Germinal center (tissue), 1 donor: ENCODE results near the gene PMM2.
"Not testable (repeated sequence)": the region's sequence is repeated elsewhere in the genome, so short reads cannot be mapped to it uniquely, and the experiment has no call there.

Experiments used
- DNase-seq: peaks from one replicate; pipeline ENCODE4 v3.0.0; 2012; ENCODE audit warnings: mixed read lengths, low spot score

PMM2 gene

GRCh38 chr16:8797364-8798173, at the start of gene PMM2, which contains the start of gene TMEM186:
PMM2 (plus strand) TSS chr16:8797839; CDS start chr16:8797883, 44 bp downstream.
TMEM186 (minus strand) TSS chr16:8797639; CDS start chr16:8797614, 25 bp downstream.
- DNase-seq, result peak; percentile 97

DNA sequence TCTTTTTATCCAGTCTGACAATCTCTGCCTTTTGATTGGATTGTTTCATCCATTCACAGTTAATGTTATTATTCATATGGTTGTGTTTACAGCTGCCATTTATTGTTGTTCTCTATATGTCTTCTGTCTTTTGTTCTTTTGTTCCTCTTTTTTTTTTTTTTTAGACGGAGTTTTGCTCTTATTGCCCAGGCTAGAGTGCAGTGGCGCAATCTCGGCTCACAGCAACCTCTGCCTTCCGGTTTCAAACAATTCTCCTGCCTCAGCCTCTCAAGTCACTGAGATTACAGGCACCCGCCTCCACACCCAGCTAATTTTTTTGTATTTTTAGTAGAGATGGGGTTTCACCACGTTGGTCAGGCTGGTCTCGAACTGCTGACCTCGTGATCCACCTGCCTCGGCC, 48.7 kb upstream of the PMM2 start:
- DNase-seq, result not testable (repeated sequence)

DNA sequence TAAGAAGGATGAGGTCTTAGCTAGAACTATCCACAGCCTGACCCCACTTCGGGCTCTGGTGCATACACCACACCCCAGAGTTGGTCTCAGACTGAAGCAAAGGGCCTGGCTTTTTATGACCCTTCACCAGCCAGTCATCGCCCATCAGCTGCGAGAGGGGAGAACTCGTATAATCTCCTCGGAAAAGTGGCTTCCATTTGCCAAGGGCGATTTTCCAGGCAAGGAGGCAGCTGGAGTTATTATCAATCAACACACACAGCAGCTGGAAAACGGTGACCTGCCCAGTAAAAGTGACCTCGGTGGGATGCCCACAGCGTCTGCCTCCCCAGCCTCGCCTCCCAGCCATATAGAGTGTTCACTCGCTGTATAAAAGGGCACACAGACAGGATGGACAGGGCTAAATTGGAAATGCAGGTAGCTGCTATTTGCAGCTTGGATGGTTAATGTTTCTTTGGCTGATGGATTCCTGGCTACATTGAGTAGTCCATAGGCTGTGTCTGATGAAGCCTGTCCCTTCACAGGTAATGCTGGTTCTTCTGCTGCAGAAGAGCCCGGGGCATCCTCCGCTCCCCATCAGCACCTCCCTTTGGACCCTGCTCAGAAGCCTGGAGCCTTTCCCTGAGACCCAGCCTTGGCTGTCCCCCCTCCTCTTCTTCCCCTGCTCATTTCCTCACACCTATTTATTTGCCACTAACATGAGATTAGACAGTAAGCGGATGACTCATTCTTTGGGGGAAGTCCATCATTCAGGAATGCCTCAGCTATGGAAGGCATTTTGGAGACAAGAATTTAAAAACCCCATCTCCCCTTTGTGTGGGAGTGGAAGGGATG, 45.9 kb upstream of the PMM2 start:
- no peak for DNase-seq

GRCh38 chr16:8752706-8753105, 44.9 kb upstream of the PMM2 start:
- DNase-seq, result no peak

GRCh38 chr16:8753416-8754054, 44.1 kb upstream of the PMM2 start:
- DNase-seq, result no peak

DNA sequence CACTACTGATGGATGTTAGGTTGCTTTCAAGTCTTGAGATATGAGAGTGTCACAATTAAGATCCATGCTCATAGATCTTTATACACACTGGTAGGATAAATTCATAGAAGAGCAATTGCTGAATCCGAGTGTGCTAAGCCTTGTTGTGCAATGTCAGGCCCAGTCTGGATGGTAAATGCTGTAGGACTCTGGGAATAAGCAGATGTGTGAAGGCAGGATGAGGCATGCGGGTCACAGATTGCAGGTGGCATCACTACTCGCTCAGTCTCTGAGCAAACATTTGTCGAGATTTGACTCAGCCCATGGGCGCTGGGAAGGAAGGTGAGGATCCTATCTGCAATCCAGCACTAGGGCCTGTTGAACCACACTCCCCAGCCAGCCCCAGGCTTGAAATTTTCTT, 40.9 kb upstream of the PMM2 start:
- no peak for DNase-seq

GRCh38 chr16:8758022-8758421, 39.6 kb upstream of the PMM2 start:
- DNase-seq, result no peak

DNA sequence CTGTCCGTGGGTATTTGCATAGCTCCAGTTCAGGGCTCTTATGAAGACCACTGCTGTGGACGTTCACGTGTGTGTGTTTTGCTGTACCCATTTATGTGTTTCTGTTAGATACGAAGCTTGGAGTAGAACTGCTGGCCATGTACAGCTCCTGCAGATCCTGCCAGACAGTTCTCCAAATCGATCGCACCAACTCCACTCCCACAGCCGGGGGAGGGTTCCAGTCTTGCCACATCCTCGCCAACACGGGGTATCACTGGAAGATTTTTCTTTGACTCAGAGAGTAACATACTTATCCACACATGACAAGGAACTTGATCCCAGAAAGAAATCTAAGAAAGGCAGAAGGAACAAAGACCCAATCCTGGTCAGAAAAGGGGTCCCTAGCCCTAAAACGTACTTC, 37.6 kb upstream of the PMM2 start:
- DNase-seq, result no peak

GRCh38 chr16:8761078-8761477, 36.6 kb upstream of the PMM2 start:
- DNase-seq, result no peak

DNA sequence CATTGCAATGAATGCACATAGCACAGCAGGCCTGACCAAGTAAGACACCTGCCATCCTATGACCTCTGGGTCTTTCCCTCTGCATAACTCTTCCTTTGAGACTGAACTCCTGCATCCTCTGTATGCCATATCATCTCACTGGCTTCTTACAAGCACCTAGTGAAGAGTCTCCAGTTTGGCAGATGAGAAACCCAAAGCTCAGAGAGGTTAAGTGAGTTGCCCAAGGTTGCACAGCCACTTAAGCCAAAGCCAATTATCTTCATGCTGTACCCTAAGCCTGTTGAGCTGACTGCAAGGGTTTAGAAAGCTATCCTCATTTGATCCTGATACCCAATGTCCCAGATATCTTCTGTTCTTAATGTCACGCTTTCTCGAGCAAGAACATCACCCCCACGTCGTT, 35.4 kb upstream of the PMM2 start:
- DNase-seq, result no peak

- DNase-seq, result no peak
Measured at GRCh38 chr16:8763083-8763482, 34.6 kb upstream of the PMM2 start.

DNA sequence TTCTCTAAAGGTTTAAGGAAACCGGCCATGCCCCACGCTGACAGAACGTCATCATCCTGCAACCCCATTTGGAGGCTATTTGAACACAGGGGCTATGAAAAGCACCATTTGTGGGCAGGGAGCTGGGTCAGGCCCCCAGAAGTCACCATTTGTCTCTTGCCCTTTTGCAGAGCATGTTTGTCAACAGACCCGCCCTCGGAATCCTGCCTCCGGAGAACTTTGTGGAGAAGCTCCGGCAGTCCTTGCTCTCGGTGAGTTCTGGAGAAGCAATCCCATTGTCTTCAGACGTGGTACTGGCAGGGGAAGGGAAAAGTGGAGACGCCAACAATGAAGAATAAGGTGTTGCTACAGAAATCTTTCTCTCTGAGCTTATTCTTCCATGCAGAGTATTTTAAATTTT, 33.7 kb upstream of the PMM2 start:
- no peak for DNase-seq

DNA sequence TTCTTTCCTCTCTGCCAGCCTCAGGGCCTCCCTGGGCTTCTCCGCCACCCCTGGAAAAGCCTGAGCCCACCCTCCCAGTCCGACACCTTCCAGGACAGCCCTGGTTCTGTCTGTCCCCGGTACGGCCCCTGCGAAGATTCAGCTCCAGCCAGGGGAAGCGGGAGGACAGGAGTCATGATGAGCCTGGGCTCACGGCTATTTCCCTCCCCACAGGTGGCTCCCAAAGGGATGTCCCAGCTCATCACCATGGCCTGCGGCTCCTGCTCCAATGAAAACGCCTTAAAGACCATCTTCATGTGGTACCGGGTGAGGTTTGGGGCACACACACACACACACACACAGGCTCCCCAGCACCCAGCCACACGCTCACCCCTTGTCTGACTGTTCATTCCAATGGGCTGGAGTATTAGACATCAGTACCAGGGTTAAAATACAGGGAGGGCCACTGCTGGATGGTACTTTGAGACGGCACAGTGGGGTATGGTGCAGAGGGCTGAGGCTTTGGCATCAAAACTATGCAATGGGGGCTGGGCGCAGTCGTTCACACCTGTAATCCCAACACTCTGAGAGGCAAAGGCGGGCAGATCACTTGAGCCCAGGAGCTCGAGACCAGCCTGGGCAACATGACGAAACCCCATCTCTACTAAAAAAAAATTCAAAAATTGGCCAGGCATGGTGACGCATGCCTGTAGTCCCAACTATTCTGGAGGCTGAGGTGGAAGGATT, 33.0 kb upstream of the PMM2 start:
- DNase-seq, result no peak

DNA sequence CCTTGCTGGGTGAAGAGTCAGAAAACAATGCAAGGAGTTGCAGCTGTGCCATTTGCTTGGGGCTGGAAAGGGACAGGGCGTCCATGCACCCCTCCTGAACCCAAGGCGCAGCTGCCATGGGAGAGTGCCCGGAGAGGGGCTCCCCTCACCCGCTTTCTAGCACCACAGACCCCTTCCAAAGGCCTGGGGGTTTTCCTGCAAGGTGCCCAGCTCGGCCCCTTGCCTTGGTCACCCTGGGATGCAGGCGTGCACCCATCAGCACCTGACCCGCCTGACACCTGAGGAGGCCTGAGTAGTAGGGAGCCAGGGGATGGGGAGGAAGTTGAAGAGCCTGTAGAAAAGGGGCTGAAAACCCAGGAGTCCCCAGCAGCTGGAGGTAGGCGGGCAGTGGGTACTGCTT, 30.5 kb upstream of the PMM2 start:
- DNase-seq, result no peak

GRCh38 chr16:8768283-8768682, 29.4 kb upstream of the PMM2 start:
- DNase-seq, result no peak

- no peak for DNase-seq
Measured at GRCh38 chr16:8768692-8769091, 28.9 kb upstream of the PMM2 start.

GRCh38 chr16:8773537-8773936, 24.1 kb upstream of the PMM2 start:
- DNase-seq, result no peak

GRCh38 chr16:8774208-8774607, 23.4 kb upstream of the PMM2 start:
- DNase-seq, result no peak

DNA sequence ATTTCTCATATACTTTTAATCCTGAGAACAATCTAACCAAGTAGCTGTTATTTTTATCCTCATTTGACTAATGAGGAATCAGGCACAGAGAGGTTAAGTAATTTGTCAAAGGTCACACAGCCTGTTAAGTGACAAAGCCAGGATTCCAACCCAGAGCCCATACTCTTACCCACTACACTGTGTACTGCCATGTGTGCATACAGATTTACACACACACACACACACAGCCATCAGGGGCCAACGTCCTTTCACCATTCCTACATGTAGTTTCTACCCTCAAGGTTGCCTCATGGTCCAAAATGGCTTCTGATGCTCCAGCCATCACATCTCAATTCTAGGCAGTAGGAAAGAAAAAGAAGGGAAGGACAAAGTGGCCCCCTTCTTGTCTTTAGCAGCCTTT, 22.3 kb upstream of the PMM2 start:
- no peak for DNase-seq

DNA sequence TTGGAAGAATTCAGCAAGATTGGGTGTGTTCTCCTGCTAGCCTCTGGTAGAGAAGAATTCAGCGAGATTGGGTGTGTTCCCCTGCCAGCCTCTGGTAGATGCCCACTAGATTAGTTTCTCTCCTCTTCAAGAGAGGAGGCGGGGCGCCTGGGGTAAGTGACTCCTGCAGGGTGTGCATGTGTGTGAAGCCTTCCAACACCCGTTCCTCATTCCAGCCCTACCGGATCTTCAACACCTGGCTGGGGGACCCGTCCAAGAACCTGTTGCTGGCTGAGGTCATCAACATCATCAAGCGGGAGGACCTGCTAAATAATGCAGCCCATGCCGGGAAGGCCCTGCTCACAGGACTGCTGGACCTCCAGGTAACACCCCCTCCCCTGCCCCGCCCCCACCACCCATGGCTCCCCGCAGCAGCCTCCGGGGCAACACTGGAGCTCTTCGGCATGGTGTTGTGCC, 21.5 kb upstream of the PMM2 start:
- DNase-seq, result no peak

- no peak for DNase-seq
Measured at GRCh38 chr16:8777217-8777616, 20.4 kb upstream of the PMM2 start.

DNA sequence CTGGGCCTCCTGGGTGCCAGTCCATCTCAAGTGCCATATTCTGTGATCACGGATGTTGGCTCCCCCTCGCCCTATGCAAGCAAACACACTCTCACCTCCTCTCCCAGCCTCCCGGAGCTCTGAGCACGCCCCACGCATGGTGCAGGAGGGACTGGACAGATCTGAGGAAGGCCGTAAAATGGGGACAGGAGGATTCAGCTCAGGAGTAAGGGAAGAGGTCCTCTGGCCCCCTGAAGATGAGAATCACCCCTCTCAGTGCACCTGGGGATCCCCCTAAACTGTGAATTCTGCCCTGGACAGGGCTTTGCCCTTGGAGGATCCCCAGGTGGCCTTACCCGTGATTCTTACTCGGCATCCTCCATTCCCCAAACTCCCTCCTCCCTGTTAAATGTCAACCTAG, 15.8 kb upstream of the PMM2 start:
- DNase-seq, result no peak
